GM23338 (cell line): ENCODE data around the gene MYO9A. TPM values are rescaled to one million over a fixed set of nuclear protein-coding genes. Genes with fewer than 3 reads are reported as not detected.

Experiments
- ATAC-seq: fragments of 200-7000 bp; cut with Tn5 transposase; 3 replicates; pipeline ENCODE4 v1.9.1; 2020
- DNase-seq: peaks from one replicate; pipeline ENCODE4 v3.0.0-alpha.2; 2015; ENCODE audit warnings: low spot score
- H2AFZ ChIP-seq: fragments of 200-600 bp; sonication (generic); 2 replicates; pipeline ENCODE4 v1.8.0; 2016; ENCODE audit warnings: antibody characterized with exemption, mild to moderate bottlenecking, moderate library complexity
- H3F3A ChIP-seq: fragments of 200-600 bp; sonication (generic); replicated peaks from 2 replicates; pipeline ENCODE4 v1.8.0; 2017; ENCODE audit warnings: antibody characterized with exemption, mixed run types, low read depth
- H3K27ac ChIP-seq: fragments of 200-600 bp; sonication (generic); 2 replicates; pipeline ENCODE4 v1.6.1; 2016; ENCODE audit warnings: low read depth
- H3K27me3 ChIP-seq: fragments of 200-600 bp; sonication (generic); 2 replicates; pipeline ENCODE4 v1.8.0; 2016; ENCODE audit warnings: mild to moderate bottlenecking, mixed run types, moderate library complexity; ENCODE audit not compliant: insufficient read depth
- H3K36me3 ChIP-seq: fragments of 200-600 bp; sonication (generic); 2 replicates; pipeline ENCODE4 v1.8.0; 2016; ENCODE audit warnings: mild to moderate bottlenecking; ENCODE audit not compliant: insufficient read depth
- H3K4me1 ChIP-seq: fragments of 200-600 bp; sonication (generic); 2 replicates; pipeline ENCODE4 v1.8.0; 2016; ENCODE audit warnings: mild to moderate bottlenecking, moderate library complexity; ENCODE audit not compliant: insufficient read depth
- H3K4me2 ChIP-seq: fragments of 200-600 bp; sonication (generic); 2 replicates; pipeline ENCODE4 v1.7.1; 2017; ENCODE audit warnings: mixed run types
- H3K4me3 ChIP-seq: fragments of 200-600 bp; sonication (generic); 2 replicates; pipeline ENCODE4 v1.6.1; 2016; ENCODE audit warnings: mixed run types
- H3K79me2 ChIP-seq: fragments of 200-600 bp; sonication (generic); replicated peaks from 2 replicates; pipeline ENCODE4 v1.8.0; 2017; ENCODE audit warnings: mild to moderate bottlenecking; ENCODE audit not compliant: insufficient read depth
- H3K9me2 ChIP-seq: fragments of 200-600 bp; sonication (generic); 2 replicates; pipeline ENCODE4 v1.8.0; 2017; ENCODE audit not compliant: insufficient read depth
- H4K20me1 ChIP-seq: fragments of 200-600 bp; sonication (generic); replicated peaks from 2 replicates; pipeline ENCODE4 v1.8.0; 2017; ENCODE audit warnings: mild to moderate bottlenecking; ENCODE audit not compliant: insufficient read depth
- H3K27ac Mint-ChIP-seq: 2 replicates; pipeline ENCODE4 v1.8.0; 2020; ENCODE audit warnings: inconsistent platforms, mild to moderate bottlenecking, moderate library complexity, mixed read lengths
- H3K27me3 Mint-ChIP-seq: 3 replicates; pipeline ENCODE4 v1.8.0; 2022; ENCODE audit warnings: low read depth, mild to moderate bottlenecking, moderate library complexity, mixed read lengths, inconsistent platforms; ENCODE audit not compliant: insufficient read depth, poor library complexity
- H3K36me3 Mint-ChIP-seq: 3 replicates; pipeline ENCODE4 v1.8.0; 2021; ENCODE audit warnings: low read depth, mild to moderate bottlenecking, inconsistent platforms, moderate library complexity, mixed read lengths
- H3K4me1 Mint-ChIP-seq: 3 replicates; pipeline ENCODE4 v1.8.0; 2020; ENCODE audit warnings: mild to moderate bottlenecking, inconsistent platforms, mixed read lengths
- H3K4me3 Mint-ChIP-seq: 3 replicates; pipeline ENCODE4 v1.8.0; 2021; ENCODE audit warnings: moderate library complexity, mild to moderate bottlenecking, inconsistent platforms, mixed read lengths
- H3K9me3 Mint-ChIP-seq: 3 replicates; pipeline ENCODE4 v1.8.0; 2020; ENCODE audit warnings: moderate library complexity, mild to moderate bottlenecking, inconsistent platforms, mixed read lengths
- CREB1 ChIP-seq: fragments of 250-450 bp; sonication (Bioruptor Pico); IDR thresholded peaks from 2 replicates; pipeline ENCODE4 v1.5.0; 2020; ENCODE audit warnings: low read depth, mild to moderate bottlenecking, moderate library complexity
- ETS1 ChIP-seq: IDR thresholded peaks from 2 replicates; pipeline ENCODE4 v1.6.1; 2016; ENCODE audit warnings: antibody characterized with exemption
- EZH2 ChIP-seq: fragments of 200-600 bp; sonication (generic); IDR thresholded peaks from one replicate; pipeline ENCODE4 v1.8.0; 2017; ENCODE audit warnings: antibody characterized with exemption, mild to moderate bottlenecking, low read depth; ENCODE audit not compliant: unreplicated experiment
- POLR2AphosphoS5 ChIP-seq: IDR thresholded peaks from 2 replicates; pipeline ENCODE4 v1.6.1; 2016; ENCODE audit warnings: antibody characterized with exemption, low read depth
- REST ChIP-seq: IDR thresholded peaks from one replicate; pipeline ENCODE4 v1.6.1; 2018; ENCODE audit warnings: antibody characterized with exemption; ENCODE audit not compliant: unreplicated experiment
- STAT1 ChIP-seq: IDR thresholded peaks from one replicate; pipeline ENCODE4 v1.6.1; 2016; ENCODE audit warnings: antibody characterized with exemption; ENCODE audit not compliant: unreplicated experiment
- ZNF114 ChIP-seq: fragments of 250-450 bp; sonication (Bioruptor Pico); IDR thresholded peaks from 2 replicates; pipeline ENCODE4 v1.5.0; 2020; ENCODE audit warnings: mild to moderate bottlenecking, moderate library complexity
- polyA plus RNA-seq: library from polyadenylated mRNA; unstranded; fragments of >200 nt; fragmentation: Nextera tagmentation; extraction: Ambion mirVana; gene quantifications from 2 replicates; pipeline ENCODE4 v1.2.1, GENCODE V29; 2016
- total RNA-seq: library from RNA; depleted of rRNA; stranded (reverse); fragments of >200 nt; shearing (Covaris generic); gene quantifications from 2 replicates; pipeline ENCODE4 v1.2.3, GENCODE V29; 2014

MYO9A gene
- total and polyA plus RNA-seq, 2 experiments from 2014 or later = 11.6 to 32.8 TPM

- Histone ChIP-seq H3K4me3 (no peak overlapping the region), H3K27ac (no peak overlapping the region), H3K9me2 (peaks cover 6% of the 10 kb centered on the region; the same call in 1 of the 2 replicates), H3K27me3 (no peaks in the 10 kb centered on the region), H3F3A (no peaks in the 10 kb centered on the region), H2AFZ (no peak overlapping the region), H3K36me3 (peaks cover 4% of the 10 kb centered on the region; the same call in 1 of the 2 replicates), H3K4me2 (no peak overlapping the region), H4K20me1 (no peaks in the 10 kb centered on the region), H3K79me2 (no peaks in the 10 kb centered on the region), H3K4me1 (peaks cover 12% of the 10 kb centered on the region; the same call in 1 of the 2 replicates)
- Mint-ChIP-seq H3K36me3 (peaks cover 33% of the 10 kb centered on the region), H3K4me1 (peaks cover 19% of the 10 kb centered on the region), H3K4me3 (no peak overlapping the region), H3K27me3 (no peaks in the 10 kb centered on the region), H3K27ac (no peak overlapping the region), H3K9me3 (peaks cover 23% of the 10 kb centered on the region)
- DNase-seq (no peak), ATAC-seq (no peak)
- TF ChIP-seq STAT1 (no peak), ETS1 (no peak), EZH2 (no peak), CREB1 (no peak), ZNF114 (CRISPR knock-in tag) (no peak), REST (no peak)
These were observed 294.1 kb downstream of the MYO9A start for GRCh38 chr15:71823801-71824200.

GRCh38 chr15:71822890-71823630 lies 294.9 kb downstream of the MYO9A start:
- Histone ChIP-seq H2AFZ (no peak overlapping the region), H3K9me2 (peaks cover 6% of the 10 kb centered on the region; the same call in 1 of the 2 replicates)
- peaks cover 38% of the 10 kb centered on the region for H3K36me3 Mint-ChIP-seq

More at GRCh38 chr15:71822890-71823630, 294.9 kb downstream of the MYO9A start:
- Mint-ChIP-seq H3K4me1 (peaks cover 19% of the 10 kb centered on the region), H3K27me3 (no peaks in the 10 kb centered on the region), H3K27ac (no peak overlapping the region), H3K9me3 (peaks cover 28% of the 10 kb centered on the region), H3K4me3 (no peak overlapping the region)
- no peaks in the 10 kb centered on the region for H4K20me1 ChIP-seq
- ATAC-seq (no peak), DNase-seq (no peak)
- H3K4me3 ChIP-seq = no peak overlapping the region
- peaks cover 12% of the 10 kb centered on the region; the same call in 1 of the 2 replicates for H3K4me1 ChIP-seq
- H3F3A ChIP-seq = no peaks in the 10 kb centered on the region
- H3K27me3 ChIP-seq = no peaks in the 10 kb centered on the region
- H3K36me3 ChIP-seq = peaks cover 4% of the 10 kb centered on the region; the same call in 1 of the 2 replicates
- no peaks in the 10 kb centered on the region for H3K79me2 ChIP-seq
- no peak overlapping the region for H3K27ac ChIP-seq
- TF ChIP-seq POLR2AphosphoS5 = no peak
- TF ChIP-seq ZNF114 (CRISPR knock-in tag) = no peak
- no peak for TF ChIP-seq ETS1
- TF ChIP-seq CREB1 = no peak
- no peak overlapping the region for H3K4me2 ChIP-seq
